Breast epithelium (tissue), 3 donors: ENCODE data around the gene OR5K3.

Experiments used
- CTCF ChIP-seq, 3 donors: fragments of 450-650 bp; IDR thresholded peaks; one replicate each; pipeline ENCODE4 v1.5.1; 2016 to 2017; ENCODE audit warnings: antibody characterized with exemption in 3 of 3, mild to moderate bottlenecking in 3 of 3, moderate library complexity in 3 of 3
- POLR2A ChIP-seq: fragments of 450-650 bp; IDR thresholded peaks from one replicate; pipeline ENCODE4 v1.6.1; 2016; ENCODE audit warnings: antibody characterized with exemption, mild to moderate bottlenecking, moderate library complexity

- TF ChIP-seq POLR2A (no peak), CTCF (IDR thresholded peaks at IDR 0.05) (no peak)
Observed at GRCh38 chr3:98353554-98353953, 36.9 kb upstream of the OR5K3 start, which contains the start of gene OR5K4.
